Measurements from ENCODE around the gene TANC1.

The TANC1 gene

DNA sequence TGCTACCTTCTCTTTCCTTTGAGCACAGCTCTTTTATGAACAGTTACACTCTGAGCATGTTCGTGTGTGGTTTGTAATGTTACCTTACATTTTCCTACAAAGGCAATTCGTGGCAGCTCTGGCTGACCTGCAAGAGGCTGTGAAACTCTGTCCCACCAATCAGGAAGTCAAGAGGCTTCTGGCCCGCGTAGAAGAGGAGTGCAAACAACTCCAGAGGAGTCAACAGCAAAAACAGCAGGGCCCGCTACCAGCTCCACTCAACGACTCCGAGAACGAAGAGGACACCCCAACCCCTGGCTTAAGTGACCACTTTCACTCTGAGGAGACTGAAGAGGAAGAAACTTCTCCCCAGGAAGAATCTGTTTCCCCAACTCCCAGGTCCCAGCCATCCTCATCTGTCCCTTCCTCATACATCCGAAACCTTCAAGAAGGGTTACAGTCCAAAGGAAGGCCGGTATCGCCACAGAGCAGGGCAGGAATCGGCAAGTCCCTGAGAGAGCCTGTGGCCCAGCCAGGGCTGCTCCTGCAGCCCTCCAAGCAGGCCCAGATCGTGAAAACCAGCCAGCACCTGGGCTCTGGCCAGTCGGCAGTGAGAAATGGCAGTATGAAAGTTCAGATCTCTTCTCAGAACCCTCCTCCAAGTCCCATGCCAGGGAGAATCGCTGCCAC lies 261.2 kb downstream of the TANC1 start:
- H3K4me2 ChIP-seq (ENCODE audit: insufficient read depth, low read length, poor library complexity, severe bottlenecking) = no peak overlapping the region
- peaks cover 0 to 8% of the 10 kb centered on the region in 2 donors for H3K4me1 ChIP-seq (ENCODE audit: control insufficient read depth in 2 of 2, insufficient read depth in 1 of 2, low read depth in 1 of 2, low read length in 2 of 2)
- H3K14ac ChIP-seq (ENCODE audit: low read length) = no peak overlapping the region
- no peak for DNase-seq (ENCODE audit: low spot score)
- H3K9ac ChIP-seq (ENCODE audit: low read depth, low read length, poor library complexity) = no peak overlapping the region
- no CpG with 5 or more reads among the region's 15 CpGs for WGBS, 2 donors (ENCODE audit: extremely low coverage in 2 of 2, insufficient read length in 2 of 2, insufficient replicate concordance in 1 of 2)
- no peak overlapping the region for H3K27ac ChIP-seq (replicated peaks; ENCODE audit: low read length)
- H2BK12ac ChIP-seq (ENCODE audit: low read length) = no peak overlapping the region
- no peak overlapping the region for H3K4ac ChIP-seq (ENCODE audit: low read length)
- no peaks in the 10 kb centered on the region for H3K27me3 ChIP-seq (ENCODE audit: control insufficient read depth in 3 of 3, insufficient read depth in 3 of 3, low read depth in 1 of 3, low read length in 3 of 3)
- no peak overlapping the region for H3K18ac ChIP-seq (ENCODE audit: low read length)
- no peak overlapping the region for H4K8ac ChIP-seq (ENCODE audit: low read depth, low read length)
- H2BK5ac ChIP-seq (ENCODE audit: low read length) = no peak overlapping the region
- H2AFZ ChIP-seq (ENCODE audit: low read length) = no peak overlapping the region
- no peak overlapping the region for H3K23ac ChIP-seq (ENCODE audit: low read depth, low read length, poor library complexity)
- H3K79me1 ChIP-seq (ENCODE audit: low read depth, low read length) = no peaks in the 10 kb centered on the region
- no peak overlapping the region for H3K4me3 ChIP-seq (ENCODE audit: low read length in 2 of 2)
- H2BK120ac ChIP-seq (ENCODE audit: low read depth, low read length) = no peak overlapping the region
- H3K36me3 ChIP-seq (replicated peaks in 1 of 2; ENCODE audit: control insufficient read depth in 2 of 2, insufficient read depth in 2 of 2, low read length in 2 of 2) = peaks cover 8 to 88% of the 10 kb centered on the region in 2 donors
- no peak overlapping the region for H4K91ac ChIP-seq (ENCODE audit: low read depth, low read length, poor library complexity)
- no peak overlapping the region for H2BK15ac ChIP-seq (ENCODE audit: low read length)
- H3K9me3 ChIP-seq (replicated peaks in 1 of 2; ENCODE audit: control insufficient read depth in 2 of 2, insufficient read depth in 1 of 2, low read depth in 1 of 2, low read length in 2 of 2) = no peaks in the 10 kb centered on the region
- no peak overlapping the region for H2AK5ac ChIP-seq (ENCODE audit: low read depth, low read length)

DNA sequence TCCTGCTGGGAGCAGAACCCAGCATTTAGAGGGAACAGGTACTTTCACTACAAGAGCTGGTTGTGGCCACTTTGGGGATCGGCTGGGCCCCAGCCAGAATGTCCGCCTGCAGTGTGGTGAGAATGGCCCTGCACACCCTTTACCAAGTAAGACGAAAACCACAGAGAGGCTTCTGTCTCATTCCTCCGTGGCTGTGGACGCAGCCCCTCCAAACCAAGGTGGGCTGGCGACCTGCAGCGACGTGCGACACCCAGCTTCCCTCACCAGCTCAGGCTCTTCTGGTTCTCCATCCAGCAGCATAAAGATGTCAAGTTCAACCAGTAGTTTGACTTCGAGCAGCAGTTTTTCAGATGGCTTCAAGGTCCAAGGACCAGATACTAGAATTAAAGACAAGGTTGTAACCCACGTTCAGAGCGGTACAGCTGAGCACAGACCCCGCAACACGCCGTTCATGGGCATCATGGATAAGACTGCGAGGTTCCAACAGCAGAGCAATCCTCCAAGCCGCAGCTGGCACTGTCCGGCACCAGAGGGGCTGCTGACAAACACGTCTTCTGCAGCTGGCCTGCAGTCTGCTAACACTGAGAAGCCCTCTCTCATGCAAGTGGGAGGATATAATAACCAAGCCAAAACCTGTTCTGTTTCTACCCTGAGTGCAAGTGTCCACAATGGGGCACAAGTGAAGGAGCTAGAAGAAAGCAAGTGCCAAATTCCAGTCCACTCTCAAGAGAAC lies 261.9 kb downstream of the TANC1 start:
- Histone ChIP-seq H3K4ac (ENCODE audit: low read length) (no peak overlapping the region), H3K27me3 (ENCODE audit: control insufficient read depth in 3 of 3, insufficient read depth in 3 of 3, low read depth in 1 of 3, low read length in 3 of 3) (no peaks in the 10 kb centered on the region), H3K23ac (ENCODE audit: low read depth, low read length, poor library complexity) (no peak overlapping the region), H4K91ac (ENCODE audit: low read depth, low read length, poor library complexity) (no peak overlapping the region), H3K4me3 (ENCODE audit: low read length in 2 of 2) (no peak overlapping the region), H3K4me1 (ENCODE audit: control insufficient read depth in 2 of 2, insufficient read depth in 1 of 2, low read depth in 1 of 2, low read length in 2 of 2) (peaks cover 0 to 5% of the 10 kb centered on the region in 2 donors), H3K4me2 (ENCODE audit: insufficient read depth, low read length, poor library complexity, severe bottlenecking) (no peak overlapping the region), H2BK120ac (ENCODE audit: low read depth, low read length) (no peak overlapping the region), H3K79me1 (ENCODE audit: low read depth, low read length) (no peaks in the 10 kb centered on the region), H2AFZ (ENCODE audit: low read length) (no peak overlapping the region), H2BK12ac (ENCODE audit: low read length) (no peak overlapping the region), H2BK5ac (ENCODE audit: low read length) (no peak overlapping the region), H2AK5ac (ENCODE audit: low read depth, low read length) (no peak overlapping the region), H3K36me3 (replicated peaks in 1 of 2; ENCODE audit: control insufficient read depth in 2 of 2, insufficient read depth in 2 of 2, low read length in 2 of 2) (peaks cover 8 to 88% of the 10 kb centered on the region in 2 donors), H4K8ac (ENCODE audit: low read depth, low read length) (no peak overlapping the region), H3K18ac (ENCODE audit: low read length) (no peak overlapping the region), H3K14ac (ENCODE audit: low read length) (no peak overlapping the region), H3K9ac (ENCODE audit: low read depth, low read length, poor library complexity) (no peak overlapping the region), H3K27ac (replicated peaks; ENCODE audit: low read length) (no peak overlapping the region), H3K9me3 (replicated peaks in 1 of 2; ENCODE audit: control insufficient read depth in 2 of 2, insufficient read depth in 1 of 2, low read depth in 1 of 2, low read length in 2 of 2) (no peaks in the 10 kb centered on the region), H2BK15ac (ENCODE audit: low read length) (no peak overlapping the region)
- WGBS, 2 donors (ENCODE audit: extremely low coverage in 2 of 2, insufficient read length in 2 of 2, insufficient replicate concordance in 1 of 2) = no CpG with 5 or more reads among the region's 19 CpGs
- DNase-seq (ENCODE audit: low spot score) = no peak

DNA sequence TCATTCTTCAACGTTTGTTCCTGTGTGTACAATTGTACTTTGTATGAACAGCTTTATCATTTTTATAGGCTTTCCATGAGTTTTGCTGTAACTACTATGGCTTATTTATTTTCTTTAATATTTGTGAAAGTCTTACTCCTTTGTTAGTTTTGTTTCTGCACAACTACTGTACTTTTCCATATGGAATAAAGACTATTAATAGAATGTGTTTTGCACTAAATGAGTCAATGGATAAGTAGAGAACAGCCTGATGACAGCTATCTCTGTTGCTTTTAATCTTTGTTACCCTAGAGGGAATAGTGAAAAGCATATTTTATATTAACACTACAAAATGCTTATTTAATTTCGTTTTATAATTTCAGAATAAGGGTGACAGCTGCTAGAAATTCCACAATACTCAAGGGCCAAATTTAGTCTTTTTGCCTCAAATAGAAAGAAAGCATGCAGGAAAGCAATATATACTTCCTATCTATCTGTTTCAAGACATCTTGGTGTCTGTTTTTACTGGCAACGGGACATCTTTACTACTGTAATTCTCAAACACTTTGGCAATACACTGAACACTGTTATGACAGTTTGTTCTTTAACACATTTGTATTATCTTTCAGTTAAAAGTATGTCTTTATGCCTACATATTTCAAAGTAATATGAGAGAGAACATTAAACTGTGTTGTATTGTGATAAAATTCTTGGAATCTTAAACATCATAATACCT lies 264.2 kb downstream of the TANC1 start:
- Histone ChIP-seq H2BK120ac (ENCODE audit: low read depth, low read length) (no peak overlapping the region), H3K4me3 (ENCODE audit: low read length in 2 of 2) (no peak overlapping the region), H3K23ac (ENCODE audit: low read depth, low read length, poor library complexity) (no peak overlapping the region), H3K4me1 (ENCODE audit: control insufficient read depth in 2 of 2, insufficient read depth in 1 of 2, low read depth in 1 of 2, low read length in 2 of 2) (peaks cover 0 to 2% of the 10 kb centered on the region in 2 donors), H2AFZ (ENCODE audit: low read length) (no peak overlapping the region), H3K4ac (ENCODE audit: low read length) (no peak overlapping the region), H4K8ac (ENCODE audit: low read depth, low read length) (no peak overlapping the region), H3K4me2 (ENCODE audit: insufficient read depth, low read length, poor library complexity, severe bottlenecking) (no peak overlapping the region), H2BK15ac (ENCODE audit: low read length) (no peak overlapping the region), H3K27ac (replicated peaks; ENCODE audit: low read length) (no peak overlapping the region), H3K9ac (ENCODE audit: low read depth, low read length, poor library complexity) (no peak overlapping the region), H3K18ac (ENCODE audit: low read length) (no peak overlapping the region), H3K36me3 (replicated peaks in 1 of 2; ENCODE audit: control insufficient read depth in 2 of 2, insufficient read depth in 2 of 2, low read length in 2 of 2) (peaks cover 8 to 91% of the 10 kb centered on the region in 2 donors), H2BK5ac (ENCODE audit: low read length) (no peak overlapping the region), H2BK12ac (ENCODE audit: low read length) (no peak overlapping the region), H3K79me1 (ENCODE audit: low read depth, low read length) (no peaks in the 10 kb centered on the region), H3K14ac (ENCODE audit: low read length) (no peak overlapping the region), H3K27me3 (ENCODE audit: control insufficient read depth in 3 of 3, insufficient read depth in 3 of 3, low read depth in 1 of 3, low read length in 3 of 3) (no peaks in the 10 kb centered on the region), H2AK5ac (ENCODE audit: low read depth, low read length) (no peak overlapping the region), H3K9me3 (replicated peaks in 1 of 2; ENCODE audit: control insufficient read depth in 2 of 2, insufficient read depth in 1 of 2, low read depth in 1 of 2, low read length in 2 of 2) (no peaks in the 10 kb centered on the region), H4K91ac (ENCODE audit: low read depth, low read length, poor library complexity) (no peak overlapping the region)
- DNase-seq (ENCODE audit: low spot score) = no peak
- WGBS, 2 donors (ENCODE audit: extremely low coverage in 2 of 2, insufficient read length in 2 of 2, insufficient replicate concordance in 1 of 2) = no CpG with 5 or more reads among the region's 3 CpGs

DNA sequence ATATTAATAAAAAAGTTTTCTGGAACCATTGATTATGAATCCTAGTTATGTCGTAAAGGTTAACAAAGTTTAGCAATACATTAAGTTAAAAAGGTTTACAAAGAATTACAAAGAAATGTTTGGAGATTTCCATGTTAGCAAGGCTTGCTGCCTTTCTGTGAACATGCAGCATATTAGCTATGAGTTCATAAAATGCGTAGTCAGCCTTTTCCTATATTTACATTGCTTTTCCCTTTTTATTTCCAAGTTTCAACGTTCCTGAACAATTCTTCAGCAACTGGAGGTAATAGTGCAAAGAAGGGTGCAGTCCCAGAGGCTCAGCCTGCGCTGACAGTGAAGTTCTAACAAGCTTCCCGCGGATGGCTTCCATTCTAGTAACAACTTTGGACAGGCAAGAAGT lies 266.4 kb downstream of the TANC1 start:
- no CpG with 5 or more reads among the region's 6 CpGs for WGBS, 2 donors (ENCODE audit: extremely low coverage in 2 of 2, insufficient read length in 2 of 2, insufficient replicate concordance in 1 of 2)
- Histone ChIP-seq H2BK120ac (ENCODE audit: low read depth, low read length) (no peak overlapping the region), H4K8ac (ENCODE audit: low read depth, low read length) (no peak overlapping the region), H3K36me3 (replicated peaks in 1 of 2; ENCODE audit: control insufficient read depth in 2 of 2, insufficient read depth in 2 of 2, low read length in 2 of 2) (peaks cover 8 to 90% of the 10 kb centered on the region in 2 donors), H4K91ac (ENCODE audit: low read depth, low read length, poor library complexity) (no peak overlapping the region), H3K14ac (ENCODE audit: low read length) (no peak overlapping the region), H3K27ac (replicated peaks; ENCODE audit: low read length) (no peak overlapping the region), H3K79me1 (ENCODE audit: low read depth, low read length) (no peaks in the 10 kb centered on the region), H2BK12ac (ENCODE audit: low read length) (no peak overlapping the region), H2BK5ac (ENCODE audit: low read length) (no peak overlapping the region), H2AFZ (ENCODE audit: low read length) (no peak overlapping the region), H3K23ac (ENCODE audit: low read depth, low read length, poor library complexity) (no peak overlapping the region), H2BK15ac (ENCODE audit: low read length) (no peak overlapping the region), H3K9me3 (replicated peaks in 1 of 2; ENCODE audit: control insufficient read depth in 2 of 2, insufficient read depth in 1 of 2, low read depth in 1 of 2, low read length in 2 of 2) (no peaks in the 10 kb centered on the region), H2AK5ac (ENCODE audit: low read depth, low read length) (no peak overlapping the region), H3K4ac (ENCODE audit: low read length) (no peak overlapping the region), H3K18ac (ENCODE audit: low read length) (no peak overlapping the region), H3K9ac (ENCODE audit: low read depth, low read length, poor library complexity) (no peak overlapping the region), H3K27me3 (ENCODE audit: control insufficient read depth in 3 of 3, insufficient read depth in 3 of 3, low read depth in 1 of 3, low read length in 3 of 3) (no peaks in the 10 kb centered on the region), H3K4me3 (ENCODE audit: low read length in 2 of 2) (no peak overlapping the region), H3K4me2 (ENCODE audit: insufficient read depth, low read length, poor library complexity, severe bottlenecking) (no peak overlapping the region), H3K4me1 (ENCODE audit: control insufficient read depth in 2 of 2, insufficient read depth in 1 of 2, low read depth in 1 of 2, low read length in 2 of 2) (no peaks in the 10 kb centered on the region)
- DNase-seq (ENCODE audit: low spot score) = no peak
